Neuronal stem cell (in vitro differentiated cells): ENCODE results near the gene C4orf36.

Experiments
- DNase-seq: peaks from one replicate; pipeline ENCODE4 v3.0.0-alpha.2; 2013; ENCODE audit warnings: low spot score
- H2AFZ ChIP-seq: one replicate; pipeline ENCODE4 v1.6.1; 2013; ENCODE audit warnings: mild to moderate bottlenecking, low read length, inconsistent platforms
- H2AK5ac ChIP-seq: 2 replicates; pipeline ENCODE4 v1.6.1; 2013; ENCODE audit warnings: low read depth, mild to moderate bottlenecking, inconsistent platforms, low read length, moderate library complexity, mixed read lengths
- H2BK120ac ChIP-seq: 2 replicates; pipeline ENCODE4 v1.6.1; 2013; ENCODE audit warnings: low read depth, mild to moderate bottlenecking, inconsistent platforms, low read length, moderate library complexity, mixed read lengths
- H2BK12ac ChIP-seq: one replicate; pipeline ENCODE4 v1.6.1; 2013; ENCODE audit warnings: low read length, inconsistent platforms
- H2BK15ac ChIP-seq: 2 replicates; pipeline ENCODE4 v1.6.1; 2013; ENCODE audit warnings: mild to moderate bottlenecking, low read length, inconsistent platforms, mixed read lengths
- H2BK5ac ChIP-seq: one replicate; pipeline ENCODE4 v1.6.1; 2013; ENCODE audit warnings: inconsistent platforms, mild to moderate bottlenecking, low read length, moderate library complexity
- H3K14ac ChIP-seq: one replicate; pipeline ENCODE4 v1.6.1; 2013; ENCODE audit warnings: low read length, inconsistent platforms
- H3K18ac ChIP-seq: 2 replicates; pipeline ENCODE4 v1.6.1; 2013; ENCODE audit warnings: low read length, inconsistent platforms
- H3K23ac ChIP-seq: 2 replicates; pipeline ENCODE4 v1.6.1; 2013; ENCODE audit warnings: low read depth, mild to moderate bottlenecking, mixed read lengths, low read length, inconsistent platforms; ENCODE audit not compliant: poor library complexity
- H3K27ac ChIP-seq: replicated peaks from 3 replicates; pipeline ENCODE4 v1.5.1; 2013; ENCODE audit warnings: low read length, inconsistent platforms
- H3K27me3 ChIP-seq, 3 experiments: 2 replicates each; pipeline ENCODE4 v1.6.1; 2013; ENCODE audit warnings: low read length in 3 of 3, mild to moderate bottlenecking in 2 of 3, inconsistent platforms in 1 of 3, low read depth in 1 of 3, mixed read lengths in 1 of 3, moderate library complexity in 1 of 3; ENCODE audit not compliant: control insufficient read depth in 3 of 3, insufficient read depth in 3 of 3
- H3K36me3 ChIP-seq, 2 donors: replicated peaks in 1 of 2; 2 replicates each; pipeline ENCODE4 v1.6.1; 2013; ENCODE audit warnings: low read length in 2 of 2; ENCODE audit not compliant: control insufficient read depth in 2 of 2, insufficient read depth in 2 of 2
- H3K4ac ChIP-seq: 2 replicates; pipeline ENCODE4 v1.6.1; 2013; ENCODE audit warnings: inconsistent platforms, mild to moderate bottlenecking, low read length, moderate library complexity
- H3K4me1 ChIP-seq, 2 donors: 1 replicate in 1 of 2; 2 replicates in 1 of 2; pipeline ENCODE4 v1.6.1; 2013; ENCODE audit warnings: low read length in 2 of 2, low read depth in 1 of 2; ENCODE audit not compliant: control insufficient read depth in 2 of 2, insufficient read depth in 1 of 2
- H3K4me2 ChIP-seq: one replicate; pipeline ENCODE4 v1.6.1; 2013; ENCODE audit warnings: mild to moderate bottlenecking, low read length, inconsistent platforms; ENCODE audit not compliant: insufficient read depth, poor library complexity, severe bottlenecking
- H3K4me3 ChIP-seq, 2 donors: 2 replicates each; pipeline ENCODE4 v1.5.1; 2013; ENCODE audit warnings: low read length in 2 of 2, mild to moderate bottlenecking in 2 of 2, inconsistent platforms in 1 of 2, moderate library complexity in 1 of 2
- H3K79me1 ChIP-seq: one replicate; pipeline ENCODE4 v1.6.1; 2013; ENCODE audit warnings: low read depth, mild to moderate bottlenecking, inconsistent platforms, low read length, moderate library complexity
- H3K9ac ChIP-seq: one replicate; pipeline ENCODE4 v1.6.1; 2013; ENCODE audit warnings: mild to moderate bottlenecking, low read depth, low read length, inconsistent platforms; ENCODE audit not compliant: poor library complexity
- H3K9me3 ChIP-seq, 2 donors: replicated peaks in 1 of 2; 2 replicates each; pipeline versions ENCODE3 to v1.6.1; 2013; ENCODE audit warnings: low read length in 2 of 2, mild to moderate bottlenecking in 2 of 2, inconsistent platforms in 1 of 2, low read depth in 1 of 2, mixed read lengths in 1 of 2, moderate library complexity in 1 of 2; ENCODE audit not compliant: control insufficient read depth in 2 of 2, insufficient read depth in 1 of 2
- H4K8ac ChIP-seq: one replicate; pipeline ENCODE4 v1.6.1; 2013; ENCODE audit warnings: low read depth, mild to moderate bottlenecking, inconsistent platforms, low read length, moderate library complexity
- H4K91ac ChIP-seq: one replicate; pipeline ENCODE4 v1.6.1; 2013; ENCODE audit warnings: low read length, low read depth, mild to moderate bottlenecking, inconsistent platforms; ENCODE audit not compliant: poor library complexity
- WGBS, 2 donors: extraction: QIAGEN DNeasy Blood & Tissue Kit; methylation state at CpG; one replicate each; pipeline ENCODE4 v1.1.7; 2013; ENCODE audit warnings: missing lambda C conversion rate in 2 of 2, mixed read lengths in 1 of 2; ENCODE audit not compliant: insufficient read length in 2 of 2, insufficient replicate concordance in 1 of 2; ENCODE audit errors: extremely low coverage in 2 of 2; 5-methylcytosine and 5-hydroxymethylcytosine counted together

C4orf36 gene

GRCh38 chr4:86927843-86928395, 35.7 kb upstream of the C4orf36 start:
- no CpG with 5 or more reads among the region's 2 CpGs for WGBS, 2 donors
- H2AFZ ChIP-seq = no peak overlapping the region

DNA sequence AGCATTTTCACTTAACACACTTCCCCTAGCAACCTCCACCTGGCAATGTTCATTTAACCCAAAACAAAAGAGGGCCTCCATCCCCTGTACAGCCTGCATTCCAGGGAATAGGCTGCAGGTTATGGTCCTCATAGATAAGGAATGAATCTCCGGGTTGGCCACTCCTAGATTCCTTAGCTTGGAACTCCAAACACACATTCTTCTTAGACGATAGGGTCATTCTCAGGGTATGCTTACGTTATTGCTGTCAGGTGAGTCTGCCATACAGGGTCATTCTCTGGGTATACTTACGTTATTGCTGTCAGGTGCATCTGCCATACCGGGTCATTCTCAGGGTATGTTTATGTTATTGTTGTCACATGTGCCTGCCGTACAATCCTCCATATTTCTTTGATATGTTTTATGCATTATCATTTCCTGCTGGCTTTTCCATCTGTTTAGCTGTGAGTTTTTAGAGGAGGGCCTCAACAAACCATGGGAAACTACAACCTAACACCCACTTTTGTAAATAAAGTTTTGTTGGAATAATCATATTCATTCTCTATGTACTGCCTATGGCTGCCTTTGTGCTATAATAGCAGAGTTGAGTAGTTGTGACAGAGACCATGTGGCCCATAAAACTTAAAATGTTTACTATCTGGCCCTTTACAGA, 34.3 kb upstream of the C4orf36 start:
- H3K23ac ChIP-seq = no peak overlapping the region
- no peaks in the 10 kb centered on the region for H3K36me3 ChIP-seq
- WGBS, 2 donors = no CpG with 5 or more reads among the region's 6 CpGs
- H2BK5ac ChIP-seq = no peak overlapping the region
- H3K79me1 ChIP-seq = no peaks in the 10 kb centered on the region
- no peaks in the 10 kb centered on the region for H3K9me3 ChIP-seq
- H3K4me3 ChIP-seq = no peak overlapping the region
- H3K4me2 ChIP-seq = no peak overlapping the region
- no peak overlapping the region for H2BK12ac ChIP-seq
- H3K27ac ChIP-seq = no peak overlapping the region
- no peaks in the 10 kb centered on the region for H3K27me3 ChIP-seq
- H3K4me1 ChIP-seq = peaks cover 0 to 2% of the 10 kb centered on the region in 2 donors
- no peak for DNase-seq
- no peak overlapping the region for H4K8ac ChIP-seq
- no peak overlapping the region for H2AFZ ChIP-seq
- no peak overlapping the region for H2AK5ac ChIP-seq
- H3K18ac ChIP-seq = no peak overlapping the region
- no peak overlapping the region for H4K91ac ChIP-seq
- no peak overlapping the region for H2BK15ac ChIP-seq
- no peak overlapping the region for H3K4ac ChIP-seq
- H3K9ac ChIP-seq = no peak overlapping the region
- H3K14ac ChIP-seq = no peak overlapping the region
- H2BK120ac ChIP-seq = no peak overlapping the region

More at GRCh38 chr4:86927843-86928395, 35.7 kb upstream of the C4orf36 start:
- Histone ChIP-seq H3K27ac (no peak overlapping the region), H4K8ac (no peak overlapping the region), H3K23ac (no peak overlapping the region), H3K4ac (no peak overlapping the region), H2BK5ac (no peak overlapping the region), H3K36me3 (no peaks in the 10 kb centered on the region), H3K4me2 (no peak overlapping the region), H3K9me3 (no peaks in the 10 kb centered on the region), H3K18ac (no peak overlapping the region), H3K79me1 (no peaks in the 10 kb centered on the region), H3K9ac (no peak overlapping the region), H2BK15ac (no peak overlapping the region), H3K14ac (no peak overlapping the region), H3K27me3 (no peaks in the 10 kb centered on the region), H3K4me1 (no peaks in the 10 kb centered on the region), H4K91ac (no peak overlapping the region), H2AK5ac (no peak overlapping the region), H2BK12ac (no peak overlapping the region), H2BK120ac (no peak overlapping the region), H3K4me3 (no peak overlapping the region)
- no peak for DNase-seq

DNA sequence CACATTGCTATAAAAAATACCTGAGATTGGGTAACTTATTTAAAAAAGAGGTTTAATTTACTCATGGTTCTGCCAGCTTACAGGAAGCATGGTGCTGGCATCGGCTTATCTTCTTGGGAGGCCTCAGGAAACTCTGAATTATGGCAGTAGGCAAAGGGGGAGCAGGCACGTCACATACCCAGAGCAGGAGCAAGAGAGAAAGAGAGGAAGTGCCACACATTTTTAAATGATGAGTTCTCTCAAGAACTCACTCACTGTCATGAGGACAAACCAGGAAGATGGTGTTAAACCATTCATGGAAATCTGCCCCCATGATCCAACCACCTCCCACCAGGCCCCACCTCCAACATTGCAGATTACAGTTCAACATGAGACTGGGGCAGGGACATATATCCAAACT, 32.6 kb upstream of the C4orf36 start:
- Histone ChIP-seq H3K4ac (no peak overlapping the region), H3K27me3 (no peaks in the 10 kb centered on the region), H2BK15ac (no peak overlapping the region), H3K23ac (no peak overlapping the region), H2AK5ac (no peak overlapping the region), H4K91ac (no peak overlapping the region), H3K14ac (no peak overlapping the region), H3K4me2 (no peak overlapping the region), H2BK5ac (no peak overlapping the region), H2BK120ac (no peak overlapping the region), H2BK12ac (no peak overlapping the region), H4K8ac (no peak overlapping the region), H3K4me3 (no peak overlapping the region), H3K9ac (no peak overlapping the region), H3K4me1 (peaks cover 0 to 2% of the 10 kb centered on the region in 2 donors), H3K9me3 (no peaks in the 10 kb centered on the region), H3K79me1 (no peaks in the 10 kb centered on the region), H3K27ac (no peak overlapping the region), H2AFZ (no peak overlapping the region), H3K36me3 (no peaks in the 10 kb centered on the region), H3K18ac (no peak overlapping the region)
- no CpG with 5 or more reads among the region's 2 CpGs for WGBS, 2 donors
- DNase-seq = no peak

DNA sequence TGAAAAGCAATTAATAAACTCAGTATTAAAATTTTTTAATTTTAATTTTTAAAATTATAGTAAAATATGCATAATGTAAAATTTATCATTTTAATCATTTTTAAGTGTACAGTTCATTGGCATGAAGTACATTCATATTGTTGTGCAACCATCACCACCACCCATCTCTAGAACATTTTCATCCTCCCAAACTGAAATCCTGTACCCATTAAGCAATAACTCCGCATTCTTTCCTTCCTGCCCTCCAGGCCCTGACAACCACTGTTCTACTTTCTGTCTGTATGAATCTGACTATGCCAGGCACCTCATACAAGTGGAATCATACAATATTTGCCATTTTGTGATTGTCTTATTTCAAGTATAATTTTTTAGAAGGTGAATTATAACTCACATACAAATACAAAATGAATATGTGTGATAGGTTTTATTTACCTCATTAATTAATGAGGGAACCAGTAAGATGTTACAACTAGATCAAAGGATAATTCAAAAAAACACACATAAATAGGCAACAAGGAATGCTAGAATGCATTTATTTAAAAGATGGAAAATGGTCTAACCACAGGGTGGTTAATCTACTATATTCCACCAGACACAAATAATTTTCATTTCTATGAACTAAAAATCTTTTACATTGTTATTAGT, 29.5 kb upstream of the C4orf36 start:
- no peak overlapping the region for H2BK5ac ChIP-seq
- H2BK15ac ChIP-seq = no peak overlapping the region
- H2AFZ ChIP-seq = no peak overlapping the region
- H3K4me3 ChIP-seq = no peak overlapping the region
- H2BK12ac ChIP-seq = no peak overlapping the region
- H3K36me3 ChIP-seq = no peaks in the 10 kb centered on the region
- H3K4me1 ChIP-seq = peaks cover 0 to 2% of the 10 kb centered on the region in 2 donors
- no peak overlapping the region for H3K9ac ChIP-seq
- WGBS, 2 donors = no CpG with 5 or more reads among the region's 1 CpG
- no peak overlapping the region for H4K8ac ChIP-seq
- no peaks in the 10 kb centered on the region for H3K79me1 ChIP-seq
- no peak overlapping the region for H3K4ac ChIP-seq
- H3K27me3 ChIP-seq = no peaks in the 10 kb centered on the region
- no peak for DNase-seq
- no peak overlapping the region for H3K14ac ChIP-seq
- no peak overlapping the region for H3K4me2 ChIP-seq
- H2AK5ac ChIP-seq = no peak overlapping the region
- H2BK120ac ChIP-seq = no peak overlapping the region
- no peak overlapping the region for H3K27ac ChIP-seq
- H3K23ac ChIP-seq = no peak overlapping the region
- H3K18ac ChIP-seq = no peak overlapping the region
- no peaks in the 10 kb centered on the region for H3K9me3 ChIP-seq
- no peak overlapping the region for H4K91ac ChIP-seq
